ENCODE data around the gene TMEM59.

DNA sequence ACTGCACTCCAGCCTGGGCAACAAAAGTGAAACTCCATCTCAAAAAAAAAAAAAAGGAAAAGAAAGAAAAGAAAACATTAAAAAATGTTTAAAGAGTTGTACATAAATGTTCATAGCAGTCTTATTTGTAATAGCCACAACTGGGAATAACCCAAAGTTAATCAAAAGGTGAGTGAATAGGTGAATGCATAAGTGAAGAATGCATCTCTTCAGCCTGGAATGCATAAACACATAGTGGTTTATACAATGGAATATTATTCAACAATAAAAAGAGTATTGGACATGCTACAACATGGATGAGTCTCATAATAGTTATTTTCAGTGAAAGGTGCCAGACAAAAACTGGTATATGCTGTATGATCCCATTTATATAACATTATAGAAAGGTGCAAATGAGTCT, 53.1 kb downstream of the TMEM59 start:
- TF ChIP-seq YY1 (IDR thresholded peaks at IDR 0.05; ENCODE audit: insufficient read depth, insufficient read length) (no peak), SUZ12 (IDR thresholded peaks at IDR 0.05; ENCODE audit: extremely low read depth, insufficient read depth, insufficient read length) (no peak)

All from NT2/D1 (cell line).